Panc1 (cell line): Measurements from ENCODE around the gene TBC1D8B. TPM values are rescaled to one million over a fixed set of nuclear protein-coding genes. Genes with fewer than 3 reads are reported as not detected.

Source experiments
- ATAC-seq: fragments of 200-7000 bp; cut with Tn5 transposase; 2 replicates; pipeline ENCODE4 v1.9.1; 2020; ENCODE audit warnings: mild to moderate bottlenecking, moderate library complexity
- BruUV-seq: library from RNA; stranded (reverse); fragments of 400-500 nt; replicated peaks from 2 replicates; lab custom pipeline; 2021; lab: Mats Ljungman, UMichigan
- CTCF ChIA-PET: fragments of 300-600 bp; sonication (Branson Sonifier 250); formaldehyde crosslinking; loops from one replicate; lab custom pipeline; 2022; ENCODE audit warnings: antibody characterized with exemption; lab: Charles Lee
- POLR2A ChIA-PET: fragments of 300-600 bp; sonication (Branson Sonifier 250); formaldehyde crosslinking; loops from one replicate; lab custom pipeline; 2022; ENCODE audit warnings: antibody characterized with exemption; lab: Charles Lee
- DNase-seq: peaks from one replicate; pipeline ENCODE4 v3.0.0-alpha.2; 2010; ENCODE audit warnings: low read depth, low spot score
- H3K27ac ChIP-seq: 2 replicates; pipeline ENCODE4 v1.5.1; 2011; ENCODE audit warnings: mild to moderate bottlenecking, low read length, inconsistent platforms
- H3K27me3 ChIP-seq: fragments of 200-500 bp; sonication (Bioruptor generic); 2 replicates; pipeline ENCODE4 v1.6.0; 2014; ENCODE audit warnings: low read length, inconsistent platforms; ENCODE audit not compliant: control insufficient read depth, insufficient read depth
- H3K36me3 ChIP-seq: fragments of 200-500 bp; sonication (Bioruptor generic); 2 replicates; pipeline ENCODE4 v1.5.1; 2014; ENCODE audit warnings: inconsistent platforms, mild to moderate bottlenecking, low read length, moderate library complexity; ENCODE audit not compliant: control insufficient read depth, insufficient read depth
- H3K4me1 ChIP-seq: 2 replicates; pipeline ENCODE4 v1.5.1; 2011; ENCODE audit warnings: inconsistent platforms, mild to moderate bottlenecking, low read length, moderate library complexity; ENCODE audit not compliant: control insufficient read depth, insufficient read depth
- H3K4me3 ChIP-seq, 2 experiments: 2 replicates each; pipeline ENCODE4 v1.5.1; 2011 to 2012; ENCODE audit warnings: low read depth in 2 of 2, low read length in 2 of 2, mild to moderate bottlenecking in 2 of 2, inconsistent platforms in 1 of 2, moderate library complexity in 1 of 2
- H3K9me3 ChIP-seq: fragments of 200-500 bp; sonication (Bioruptor generic); 2 replicates; pipeline ENCODE4 v1.5.1; 2014; ENCODE audit warnings: low read depth, mild to moderate bottlenecking, inconsistent platforms, low read length, moderate library complexity; ENCODE audit not compliant: control insufficient read depth, insufficient read depth
- CTCF ChIP-seq: fragments of 450-650 bp; IDR thresholded peaks from 2 replicates; pipeline ENCODE4 v1.5.1; 2017; ENCODE audit warnings: mild to moderate bottlenecking
- POLR2AphosphoS5 ChIP-seq: IDR thresholded peaks from 2 replicates; pipeline ENCODE4 v1.6.1; 2012; ENCODE audit warnings: mild to moderate bottlenecking, low read depth, low read length, moderate library complexity
- SIN3A ChIP-seq: IDR thresholded peaks from 2 replicates; pipeline ENCODE4 v1.6.1; 2012; ENCODE audit warnings: low read depth, mild to moderate bottlenecking, low read length, moderate library complexity, borderline replicate concordance; ENCODE audit not compliant: insufficient read depth
- TCF7L2 ChIP-seq: IDR thresholded peaks from 2 replicates; pipeline ENCODE4 v1.6.1; 2011; ENCODE audit warnings: mild to moderate bottlenecking, low read depth, low read length, inconsistent platforms
- in situ Hi-C: cut with HindIII; loops from 2 replicates; pipeline ENCODE4 v1.10.0; 2016; ENCODE audit warnings: low sequenced_read_pairs, low pct_unique_long_range_greater_than_20kb
- intact Hi-C: fragments of 100-400 bp; cut with micrococcal nuclease; formaldehyde crosslinking; loops from one replicate; pipeline ENCODE4 v1.10.0; 2022; ENCODE audit not compliant: unreplicated experiment
- total RNA-seq: library from RNA; stranded (reverse); gene quantifications from one replicate; pipeline ENCODE4 v1.2.1, GENCODE V29; 2021; ENCODE audit not compliant: unreplicated experiment
- TF ChIP-seq, protein P1 (sequence below), 2 experiments: IDR thresholded peaks; 2 replicates each; pipeline ENCODE4 v1.6.1; 2011 to 2012; ENCODE audit warnings: low read depth in 2 of 2, control low read depth in 1 of 2, low read length in 1 of 2, mild to moderate bottlenecking in 1 of 2, moderate library complexity in 1 of 2; ENCODE audit not compliant: insufficient read depth in 1 of 2

TBC1D8B gene
- total RNA-seq, 1 experiment from 2014 or later, result 8.9 TPM

GRCh38 chrX:106889468-106889867, 87.0 kb downstream of the TBC1D8B start:
- H3K36me3 ChIP-seq, result no peaks in the 10 kb centered on the region
- no peak for DNase-seq
- no peak for ATAC-seq
- POLR2A ChIA-PET, result no interaction called here
- in situ Hi-C loops (no loop called here), intact Hi-C loops (no loop called here)
- CTCF ChIA-PET, result no interaction called here
- H3K4me1 ChIP-seq, result peaks cover under 1% of the 10 kb centered on the region
- H3K27me3 ChIP-seq, result no peaks in the 10 kb centered on the region; the same call in 1 of the 2 replicates
- no peaks in the 10 kb centered on the region for H3K9me3 ChIP-seq
- TF ChIP-seq CTCF, result no peak
- TF ChIP-seq TCF7L2, result no peak
- TF ChIP-seq, protein P1, sequence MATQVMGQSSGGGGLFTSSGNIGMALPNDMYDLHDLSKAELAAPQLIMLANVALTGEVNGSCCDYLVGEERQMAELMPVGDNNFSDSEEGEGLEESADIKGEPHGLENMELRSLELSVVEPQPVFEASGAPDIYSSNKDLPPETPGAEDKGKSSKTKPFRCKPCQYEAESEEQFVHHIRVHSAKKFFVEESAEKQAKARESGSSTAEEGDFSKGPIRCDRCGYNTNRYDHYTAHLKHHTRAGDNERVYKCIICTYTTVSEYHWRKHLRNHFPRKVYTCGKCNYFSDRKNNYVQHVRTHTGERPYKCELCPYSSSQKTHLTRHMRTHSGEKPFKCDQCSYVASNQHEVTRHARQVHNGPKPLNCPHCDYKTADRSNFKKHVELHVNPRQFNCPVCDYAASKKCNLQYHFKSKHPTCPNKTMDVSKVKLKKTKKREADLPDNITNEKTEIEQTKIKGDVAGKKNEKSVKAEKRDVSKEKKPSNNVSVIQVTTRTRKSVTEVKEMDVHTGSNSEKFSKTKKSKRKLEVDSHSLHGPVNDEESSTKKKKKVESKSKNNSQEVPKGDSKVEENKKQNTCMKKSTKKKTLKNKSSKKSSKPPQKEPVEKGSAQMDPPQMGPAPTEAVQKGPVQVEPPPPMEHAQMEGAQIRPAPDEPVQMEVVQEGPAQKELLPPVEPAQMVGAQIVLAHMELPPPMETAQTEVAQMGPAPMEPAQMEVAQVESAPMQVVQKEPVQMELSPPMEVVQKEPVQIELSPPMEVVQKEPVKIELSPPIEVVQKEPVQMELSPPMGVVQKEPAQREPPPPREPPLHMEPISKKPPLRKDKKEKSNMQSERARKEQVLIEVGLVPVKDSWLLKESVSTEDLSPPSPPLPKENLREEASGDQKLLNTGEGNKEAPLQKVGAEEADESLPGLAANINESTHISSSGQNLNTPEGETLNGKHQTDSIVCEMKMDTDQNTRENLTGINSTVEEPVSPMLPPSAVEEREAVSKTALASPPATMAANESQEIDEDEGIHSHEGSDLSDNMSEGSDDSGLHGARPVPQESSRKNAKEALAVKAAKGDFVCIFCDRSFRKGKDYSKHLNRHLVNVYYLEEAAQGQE (IDR thresholded peaks at IDR 0.05; ENCODE audit: insufficient read depth in 1 of 2, low read depth in 2 of 2, low read length in 1 of 2), result no peak
- TF ChIP-seq POLR2AphosphoS5, result no peak
- no peak for TF ChIP-seq SIN3A
- no peak overlapping the region for H3K27ac ChIP-seq
- H3K4me3 ChIP-seq, result no peak overlapping the region
- BruUV-seq, result no TSS peak

DNA sequence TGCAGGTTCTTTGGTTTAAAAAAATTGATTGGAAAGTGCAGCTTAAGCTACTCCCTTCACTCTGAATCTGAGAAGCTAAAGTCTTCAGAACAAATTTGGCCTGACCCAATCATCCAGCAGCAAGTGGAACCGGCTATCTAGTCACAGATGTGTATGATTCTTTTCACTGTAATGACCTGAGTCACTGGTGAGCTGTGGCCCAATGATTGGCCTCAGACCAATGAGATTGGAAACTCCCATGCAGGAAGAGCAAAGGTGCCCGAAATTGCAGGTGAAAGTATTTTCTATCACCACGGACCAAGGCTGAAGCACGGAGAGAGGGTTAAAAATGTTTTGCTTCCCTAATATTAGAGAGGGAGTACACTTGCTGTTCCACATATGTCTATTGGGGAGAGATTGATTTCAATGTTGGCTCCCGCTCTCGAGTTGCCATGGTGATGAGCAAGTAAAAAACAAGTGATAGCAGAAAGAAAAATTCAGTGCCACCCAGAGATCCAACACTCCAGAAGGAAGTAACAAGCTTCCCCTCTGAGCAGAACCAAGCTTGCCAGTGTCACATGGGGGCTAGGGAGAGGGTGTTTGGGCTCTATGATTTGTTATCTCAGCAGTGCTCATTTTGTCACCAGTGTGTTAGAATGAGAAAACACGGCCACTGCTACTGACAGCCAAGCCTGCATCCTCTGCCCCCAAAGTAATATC, 89.4 kb downstream of the TBC1D8B start:
- no peak for TF ChIP-seq CTCF
- TF ChIP-seq POLR2AphosphoS5, result no peak
- TF ChIP-seq SIN3A, result no peak
- TF ChIP-seq TCF7L2, result no peak
- H3K36me3 ChIP-seq, result no peaks in the 10 kb centered on the region
- CTCF ChIA-PET, result no interaction called here
- POLR2A ChIA-PET, result no interaction called here
- no peaks in the 10 kb centered on the region for H3K27me3 ChIP-seq
- no peaks in the 10 kb centered on the region for H3K9me3 ChIP-seq
- no peak overlapping the region for H3K27ac ChIP-seq
- H3K4me1 ChIP-seq, result peaks cover 19% of the 10 kb centered on the region
- intact Hi-C loops, result no loop called here
- DNase-seq (no peak), ATAC-seq (no peak)
- no peak overlapping the region for H3K4me3 ChIP-seq
- in situ Hi-C loops, result no loop called here
- BruUV-seq, result no TSS peak
